Measurements from ENCODE around the gene ATG2A. TPM values are rescaled to one million over a fixed set of nuclear protein-coding genes. Genes with fewer than 3 reads are reported as not detected.

Gene ATG2A
- total and polyA plus RNA-seq, 2 of the 8 experiments (the other 6 are each of a cell fraction or from before 2014, with no cell fraction given): 12.1 to 22.1 TPM

GRCh38 chr11:64924910-64925284 is 7.9 kb upstream of the ATG2A start:
- H3K4me2 ChIP-seq (ENCODE audit: insufficient read depth in 1 of 2, low read depth in 2 of 2, low read length in 2 of 2): peak overlapping the region; percentile 71 to 84
- no peaks in the 10 kb centered on the region for H3K79me1 ChIP-seq (ENCODE audit: low read depth, low read length)
- peaks cover 0 to 7% (median 4%) of the 10 kb centered on the region in 4 experiments; a peak in 5 of 7 replicates for H3K4me1 ChIP-seq (replicated peaks in 1 of 4; ENCODE audit: control insufficient read depth in 3 of 4, insufficient read depth in 4 of 4, low read length in 3 of 4)
- peak overlapping the region; percentile 32; the same call in 1 of the 2 replicates for H3K18ac ChIP-seq (ENCODE audit: extremely low read depth, low read length)
- H3K36me3 ChIP-seq (ENCODE audit: control insufficient read depth in 2 of 4, insufficient read depth in 4 of 4, low read length in 3 of 4): no peaks in the 10 kb centered on the region; a peak in 1 of 8 replicates
- H2BK20ac ChIP-seq (ENCODE audit: low read length): no peak overlapping the region
- no peak overlapping the region for H2BK12ac ChIP-seq (ENCODE audit: low read depth, low read length)
- H3K23ac ChIP-seq (ENCODE audit: insufficient read length): no peak overlapping the region
- H2AFZ ChIP-seq (ENCODE audit: low read length): no peak overlapping the region
- H3K23me2 ChIP-seq (ENCODE audit: low read depth, low read length): peaks cover 8% of the 10 kb centered on the region; the same call in 1 of the 2 replicates
- H3K27me3 ChIP-seq (replicated peaks in 1 of 4; ENCODE audit: control insufficient read depth in 3 of 4, extremely low read depth in 1 of 4, insufficient read depth in 3 of 4, low read length in 3 of 4): peaks cover 0 to 6% (median 4%) of the 10 kb centered on the region in 4 experiments; a peak in 4 of 7 replicates
- no peak overlapping the region for H2BK15ac ChIP-seq (ENCODE audit: low read length)
- H2AK5ac ChIP-seq (ENCODE audit: low read depth, low read length): no peak overlapping the region
- H3K56ac ChIP-seq (replicated peaks; ENCODE audit: insufficient read length, low read depth, low read length): peak overlapping the region; percentile 46
- H2BK120ac ChIP-seq (replicated peaks; ENCODE audit: low read depth, low read length): no peak overlapping the region
- ChIA-PET CTCF (ENCODE audit: partially characterized antibody) (interaction anchor here (0.9 to 2.4 kb wide), 7 partner anchors 9 to 78 kb away, joined by 3 to 7 read pairs (median 4); no protein-coding TSS in a partner anchor), POLR2A (ENCODE audit: partially characterized antibody) (interaction anchor here (0.8 to 2.0 kb wide), 7 partner anchors 11 to 146 kb away, joined by 3 to 11 read pairs (median 4); partner anchors contain the start of genes BATF2, EHD1, GPHA2 and MEN1)
- 0% methylated on average over 15 of the region's 24 CpGs; no CpG with 5 or more reads in 1 of the 2 experiments for WGBS, 2 experiments (ENCODE audit: extremely low coverage in 1 of 2, insufficient coverage in 1 of 2, insufficient read length in 1 of 2, insufficient replicate concordance in 2 of 2, low coverage in 1 of 2, low lambda C conversion rate in 2 of 2, missing lambda C conversion rate in 1 of 2)
- H3K27ac ChIP-seq (ENCODE audit: low read depth, low read length): no peak overlapping the region
- H3K4me3 ChIP-seq (ENCODE audit: extremely low read depth in 1 of 4, insufficient read depth in 2 of 4, low read depth in 3 of 4, low read length in 4 of 4): peak overlapping the region; percentile 39 to 84 (median 55)
- no peak overlapping the region; a peak in 1 of 7 replicates for H3K9ac ChIP-seq (replicated peaks in 1 of 4; ENCODE audit: extremely low read depth in 1 of 4, low read depth in 3 of 4, low read length in 3 of 4)
- peak overlapping the region; percentile 16; the same call in 1 of the 2 replicates for H4K8ac ChIP-seq (ENCODE audit: extremely low read depth, insufficient read depth, low read length)
- FAIRE-seq (no peak), DNase-seq (ENCODE audit: low read depth in 1 of 2, low spot score in 2 of 2) (peak in 1 of 2 experiments; percentile 61)
- no peak overlapping the region for H4K91ac ChIP-seq (replicated peaks; ENCODE audit: insufficient read length, low read length)
- H3K14ac ChIP-seq (ENCODE audit: insufficient read length): no peak overlapping the region
- H3K4ac ChIP-seq (replicated peaks; ENCODE audit: insufficient read length, low read depth, low read length): no peak overlapping the region
- no peaks in the 10 kb centered on the region for H4K20me1 ChIP-seq (replicated peaks in 1 of 2; ENCODE audit: control insufficient read depth in 1 of 2, insufficient read depth in 2 of 2, low read length in 2 of 2)
- no peaks in the 10 kb centered on the region for H3K9me3 ChIP-seq (ENCODE audit: insufficient read depth in 2 of 2, low read depth in 1 of 2, low read length in 1 of 2)
- TF ChIP-seq HDAC2 (IDR thresholded peaks at IDR 0.05; ENCODE audit: borderline replicate concordance in 1 of 2, low read depth in 2 of 2, low read length in 2 of 2) (peak in 1 of 2 experiments; percentile 17; a peak in 1 of 4 replicates), GABPA (IDR thresholded peaks at IDR 0.05; ENCODE audit: borderline replicate concordance, insufficient read depth, low read length) (no peak)
- H3K79me2 ChIP-seq (ENCODE audit: control insufficient read depth in 1 of 2, insufficient read depth in 2 of 2, low read length in 2 of 2): no peaks in the 10 kb centered on the region
- no peak overlapping the region for H4K5ac ChIP-seq (ENCODE audit: insufficient read length, low read depth, low read length)
- H2BK5ac ChIP-seq (ENCODE audit: low read depth, low read length): no peak overlapping the region
